ENCODE measurements around the gene RNF225. TPM values are rescaled to one million over a fixed set of nuclear protein-coding genes. Genes with fewer than 3 reads are reported as not detected.
"Not testable (repeated sequence)": the region's sequence is repeated elsewhere in the genome, so short reads cannot be mapped to it uniquely, and the experiment has no call there.

RNF225 gene
- total RNA-seq, 1 donor from 2014 or later = not detected

GRCh38 chr19:58362272-58362994 lies 33.0 kb upstream of the RNF225 start, which contains the start of gene ZNF497:
Gene ZNF497 (minus strand): TSS chr19:58362751. CDS start chr19:58357635, 5,116 bp downstream.
- peak; percentile 98 for DNase-seq

DNA sequence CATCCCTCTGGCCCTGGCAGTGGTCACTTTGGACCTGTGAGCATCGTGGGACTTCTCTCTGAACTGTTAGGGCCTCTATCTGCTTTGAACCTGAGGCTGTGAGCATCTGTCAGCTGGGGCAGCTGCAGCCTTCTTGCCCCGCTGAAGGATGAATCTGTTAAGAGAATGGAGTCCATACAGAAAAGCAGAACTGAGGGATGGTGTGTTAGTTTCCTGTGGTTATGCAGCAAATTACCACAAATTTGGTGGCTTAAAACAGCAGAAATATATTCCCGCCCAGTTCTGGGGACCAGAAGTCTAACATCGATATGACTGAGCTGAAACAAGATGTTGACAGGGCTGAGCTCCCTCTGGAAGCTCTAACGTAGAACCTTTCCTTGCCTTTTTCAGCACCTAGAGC lies 31.3 kb upstream of the RNF225 start:
- no peak for DNase-seq

DNA sequence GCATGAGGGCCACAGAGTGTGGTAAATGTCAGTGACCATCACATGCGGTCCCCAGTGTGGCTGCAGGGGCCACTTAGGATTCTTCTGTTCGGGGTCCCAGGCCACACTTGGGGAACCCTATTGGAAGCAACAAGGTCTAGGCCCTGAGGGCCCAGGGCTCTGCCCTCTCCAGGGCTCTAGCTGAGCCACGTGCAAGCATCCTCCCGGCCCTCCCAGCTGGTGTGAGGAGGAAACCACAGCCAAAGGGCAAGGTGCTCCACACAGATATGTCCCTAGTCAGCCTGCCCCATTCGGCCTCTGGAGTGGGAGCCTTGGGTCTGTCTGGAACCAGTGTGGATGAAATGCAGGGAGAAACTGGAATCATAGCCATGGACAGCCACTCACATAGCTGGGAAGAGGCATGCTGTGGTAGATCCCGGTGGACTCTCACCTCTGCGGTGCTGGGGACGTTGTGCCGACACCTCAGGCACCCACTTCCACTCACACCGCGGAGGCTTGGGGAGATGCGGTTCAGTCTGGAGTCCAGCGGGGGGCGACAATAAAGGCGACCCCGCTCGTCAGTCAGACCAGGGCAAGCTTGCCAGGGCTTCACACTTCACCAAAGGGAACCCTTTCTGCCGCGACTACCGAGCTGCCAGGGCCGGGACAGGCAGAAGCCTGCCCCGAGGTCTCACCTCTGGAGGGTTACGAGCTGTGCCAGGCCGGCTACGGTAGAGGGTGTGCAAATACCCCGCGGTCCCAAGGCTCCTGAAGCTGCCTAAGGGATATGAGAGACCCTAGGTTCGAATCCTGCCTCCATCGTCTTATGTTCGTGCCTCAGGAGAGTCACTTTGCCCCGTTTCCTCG lies 28.6 kb upstream of the RNF225 start:
- no peak for DNase-seq

GRCh38 chr19:58367698-58368454 lies 27.6 kb upstream of the RNF225 start:
- DNase-seq = no peak

DNA sequence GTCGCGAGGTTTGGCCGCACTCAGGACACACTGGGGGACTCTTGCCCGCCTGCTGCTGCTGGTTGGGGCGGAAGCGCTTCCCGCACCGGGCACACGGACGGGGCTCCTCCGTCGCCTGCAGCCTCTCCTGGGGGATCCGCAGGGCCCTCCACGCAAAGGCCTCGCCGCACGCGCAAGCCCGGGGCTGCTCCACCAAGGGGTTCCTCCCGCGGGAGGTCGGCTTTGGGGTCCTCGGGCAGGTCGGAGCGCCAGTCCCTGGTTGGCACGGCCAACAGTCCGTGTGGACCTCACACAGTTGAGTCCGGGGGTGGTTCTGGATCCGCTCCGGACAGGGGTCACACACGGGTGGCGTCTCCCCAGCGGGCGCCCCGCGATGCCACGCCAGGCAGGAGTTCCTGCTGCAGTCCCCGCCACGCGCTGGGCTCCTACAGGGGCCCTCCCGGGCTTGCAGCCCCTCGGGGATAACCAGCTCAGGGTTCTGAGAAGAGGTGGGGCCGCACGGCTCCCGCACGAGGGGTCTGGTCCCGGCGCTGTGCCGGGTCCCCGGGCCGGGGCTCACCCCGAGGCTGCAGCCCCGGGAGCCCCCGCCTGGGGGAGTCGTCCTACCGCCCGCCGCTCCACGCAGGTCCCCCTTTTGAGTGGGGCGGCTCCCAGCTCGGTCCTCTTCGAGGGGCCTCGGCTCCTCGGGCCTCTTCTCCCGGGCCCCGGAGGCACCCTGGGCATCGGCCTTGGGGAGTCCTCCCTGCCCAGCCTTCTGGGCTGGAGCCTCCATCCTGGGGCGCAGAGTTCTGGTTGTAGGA lies 26.7 kb upstream of the RNF225 start:
- no peak for DNase-seq

- DNase-seq = no peak
Observed at GRCh38 chr19:58372311-58373133, 22.9 kb upstream of the RNF225 start.

- DNase-seq = no peak
Observed at GRCh38 chr19:58374200-58374599, 21.3 kb upstream of the RNF225 start.

- DNase-seq = not testable (repeated sequence)
Observed at GRCh38 chr19:58376724-58377123, 18.7 kb upstream of the RNF225 start.

DNA sequence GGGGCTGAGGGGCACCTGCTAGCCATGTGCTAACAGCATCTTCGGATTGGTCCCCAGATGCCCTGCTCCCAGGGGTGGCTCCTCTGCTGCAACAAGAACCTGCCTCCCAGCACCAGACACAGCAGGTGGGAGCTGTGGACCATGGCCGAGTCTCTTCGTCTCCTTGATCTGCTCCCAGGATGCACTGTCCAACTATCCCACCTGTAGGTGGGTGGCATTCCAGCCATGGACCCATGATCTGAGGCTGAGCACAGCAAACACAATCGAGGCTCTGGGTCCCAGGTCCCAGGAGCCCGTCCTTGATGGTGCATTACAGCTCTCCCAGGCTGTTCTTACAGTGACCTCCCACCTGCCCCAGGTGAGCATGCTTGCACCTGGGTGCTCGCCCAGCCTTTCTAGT lies 16.2 kb upstream of the RNF225 start:
- DNase-seq = no peak

DNA sequence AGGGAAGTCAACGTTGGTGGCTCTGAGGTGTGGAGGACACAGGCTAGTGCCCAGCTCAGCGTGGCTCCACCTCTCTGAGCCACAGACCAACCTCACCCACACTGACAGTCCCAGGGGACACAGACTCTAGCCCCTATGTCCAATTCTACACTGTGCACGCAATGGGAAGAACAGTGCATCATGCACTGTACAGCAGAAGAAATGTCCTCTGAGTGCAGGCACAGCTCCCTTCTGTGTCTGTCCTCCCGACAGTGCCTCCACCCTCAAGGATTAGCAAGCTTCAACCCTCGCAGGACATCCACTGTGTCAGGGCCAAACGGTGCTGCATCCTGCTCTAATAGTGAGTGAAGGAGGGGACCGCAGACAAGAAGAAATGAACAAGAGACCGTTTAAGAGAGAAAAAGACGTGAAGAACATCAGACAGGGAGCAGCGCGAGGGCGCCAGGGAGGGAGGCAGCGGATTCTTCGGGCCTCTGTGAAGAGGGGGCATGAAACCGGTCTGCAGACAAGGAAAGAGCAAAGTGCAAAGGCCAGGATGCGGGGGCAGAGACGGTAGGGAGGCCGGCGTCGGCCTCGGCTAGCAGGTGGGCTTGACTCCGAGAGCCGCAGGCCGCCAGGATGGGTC lies 15.3 kb upstream of the RNF225 start:
- DNase-seq = no peak

GRCh38 chr19:58380662-58381459 lies 14.6 kb upstream of the RNF225 start, which contains the start of gene ZNF837:
Gene ZNF837 (minus strand): TSS chr19:58381030. CDS start chr19:58369332, 11,698 bp downstream.
- DNase-seq = peak; percentile 100

DNA sequence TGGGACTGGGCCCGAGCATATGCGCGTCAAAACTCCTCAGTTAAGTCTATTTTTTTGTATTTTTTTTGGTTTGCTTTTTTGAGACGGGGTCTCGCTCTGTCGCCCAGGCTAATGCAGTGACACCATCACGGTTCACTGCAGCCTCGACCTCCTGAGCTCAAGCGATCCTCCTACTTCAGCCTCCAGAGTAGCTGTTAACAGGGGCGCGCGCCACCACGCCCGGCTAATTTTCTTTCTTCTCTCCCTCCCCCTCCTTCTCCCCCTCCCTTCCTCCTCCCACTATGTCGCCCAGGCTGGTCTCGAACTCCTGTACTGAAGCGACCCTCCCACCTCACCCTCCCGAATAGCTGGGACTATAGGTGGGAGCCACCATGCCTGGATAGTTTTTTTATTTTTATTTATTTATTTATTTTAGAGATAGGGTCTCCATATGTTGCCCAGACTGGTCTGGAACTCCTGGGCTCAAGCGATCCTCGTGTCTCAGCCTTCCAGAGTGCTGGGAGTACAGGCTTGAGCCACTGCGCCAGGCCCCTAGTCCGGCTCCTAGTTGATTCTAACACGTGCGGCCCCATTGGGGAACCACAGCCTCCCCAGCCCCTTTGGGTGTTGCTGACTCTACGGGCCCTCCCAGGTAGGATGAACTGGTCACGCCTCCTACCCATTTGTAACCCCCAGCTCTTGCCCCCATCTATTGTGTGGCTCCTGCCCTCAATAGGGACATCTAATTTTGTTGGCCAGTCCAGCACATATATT lies 13.8 kb upstream of the RNF225 start:
- DNase-seq = no peak

DNA sequence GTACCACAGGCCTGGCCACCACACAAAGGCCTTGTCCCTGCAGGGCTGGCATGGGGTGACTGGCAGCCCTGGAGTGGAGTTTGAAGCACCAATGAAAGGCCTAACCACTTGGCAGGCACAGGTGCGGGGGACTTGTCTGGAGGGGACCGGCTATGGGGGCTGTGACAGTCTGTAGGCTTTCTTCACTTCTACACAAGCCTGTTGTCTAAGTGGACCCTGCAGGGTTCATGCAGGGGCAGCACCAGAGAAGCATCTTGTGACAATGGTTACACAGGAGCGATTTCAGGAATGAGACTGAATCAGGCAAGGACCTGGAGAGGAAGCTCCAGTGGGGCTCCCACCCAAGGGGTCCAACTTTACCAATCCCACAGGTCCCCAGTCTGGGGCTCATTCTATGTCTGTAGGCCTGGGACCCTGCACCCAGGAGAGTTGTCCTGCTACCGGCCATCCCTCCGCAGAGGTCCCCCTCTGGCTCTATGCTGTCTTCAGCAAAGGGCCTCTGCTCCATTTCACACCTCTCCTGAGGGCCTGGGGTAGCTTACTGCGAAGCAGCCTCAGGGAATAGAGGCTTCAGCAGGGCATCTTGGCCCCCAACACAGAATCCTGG lies 12.4 kb upstream of the RNF225 start:
- no peak for DNase-seq

DNA sequence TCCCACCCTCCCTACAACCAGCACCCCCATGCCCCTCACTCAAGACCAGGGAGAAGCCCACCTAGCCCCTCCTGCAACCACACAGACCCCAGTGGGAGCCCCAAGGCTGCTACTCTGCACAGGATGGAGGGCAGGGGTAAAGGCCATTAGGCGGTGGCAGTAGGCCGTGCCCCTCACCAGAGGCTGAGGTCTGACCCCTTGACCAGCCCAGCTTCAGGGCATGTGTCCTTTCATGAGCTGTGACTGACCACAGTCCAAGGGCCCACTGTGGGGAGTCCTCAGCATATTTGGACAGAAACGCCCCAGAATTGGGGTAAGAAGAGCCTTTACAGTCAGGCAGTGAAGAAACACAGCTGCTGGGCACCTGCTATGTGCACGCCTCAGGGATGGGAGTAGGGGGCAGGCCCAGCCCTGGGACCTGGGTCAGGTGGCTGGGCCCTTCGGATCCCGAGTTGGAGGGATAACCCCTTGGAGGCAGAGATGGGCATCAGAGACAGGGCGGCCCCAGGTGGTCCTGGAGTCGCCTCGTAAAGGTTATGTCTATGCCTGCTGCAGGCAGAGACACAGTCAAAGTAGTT lies 10.1 kb upstream of the RNF225 start:
- DNase-seq = no peak

DNA sequence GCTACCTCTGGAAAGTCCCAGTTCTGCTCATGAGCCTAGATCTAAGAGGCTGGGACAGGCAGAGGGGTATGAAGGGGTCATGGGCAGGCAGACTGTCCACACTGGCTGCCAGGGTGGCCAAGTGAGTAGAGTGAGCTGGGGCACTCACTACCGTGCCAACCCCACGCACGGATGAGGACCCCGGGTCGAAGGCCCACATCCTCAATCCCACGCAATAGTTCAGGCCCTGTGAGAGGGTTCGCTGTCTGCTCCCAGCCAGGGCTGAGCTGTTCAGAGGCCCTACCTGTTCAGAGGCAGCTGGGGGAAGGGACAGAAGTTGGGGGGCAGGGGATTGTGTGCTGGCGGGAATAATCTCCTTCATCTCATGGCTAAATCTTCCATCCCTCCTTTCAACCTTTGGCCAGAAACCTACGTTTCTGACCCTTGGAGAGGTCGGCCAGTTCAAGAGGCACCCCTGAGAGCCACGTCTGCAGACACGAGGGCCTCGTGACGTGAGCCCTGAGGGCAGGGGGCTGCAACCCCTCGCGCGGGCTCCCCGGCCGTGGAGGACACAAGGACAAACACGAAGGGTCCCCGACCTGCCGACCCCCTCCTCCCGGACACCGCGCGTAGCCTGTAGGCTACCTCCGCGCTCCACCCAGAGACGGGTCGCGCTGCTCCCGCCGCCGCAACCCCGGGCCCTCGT lies 9.4 kb upstream of the RNF225 start:
- DNase-seq = no peak

DNA sequence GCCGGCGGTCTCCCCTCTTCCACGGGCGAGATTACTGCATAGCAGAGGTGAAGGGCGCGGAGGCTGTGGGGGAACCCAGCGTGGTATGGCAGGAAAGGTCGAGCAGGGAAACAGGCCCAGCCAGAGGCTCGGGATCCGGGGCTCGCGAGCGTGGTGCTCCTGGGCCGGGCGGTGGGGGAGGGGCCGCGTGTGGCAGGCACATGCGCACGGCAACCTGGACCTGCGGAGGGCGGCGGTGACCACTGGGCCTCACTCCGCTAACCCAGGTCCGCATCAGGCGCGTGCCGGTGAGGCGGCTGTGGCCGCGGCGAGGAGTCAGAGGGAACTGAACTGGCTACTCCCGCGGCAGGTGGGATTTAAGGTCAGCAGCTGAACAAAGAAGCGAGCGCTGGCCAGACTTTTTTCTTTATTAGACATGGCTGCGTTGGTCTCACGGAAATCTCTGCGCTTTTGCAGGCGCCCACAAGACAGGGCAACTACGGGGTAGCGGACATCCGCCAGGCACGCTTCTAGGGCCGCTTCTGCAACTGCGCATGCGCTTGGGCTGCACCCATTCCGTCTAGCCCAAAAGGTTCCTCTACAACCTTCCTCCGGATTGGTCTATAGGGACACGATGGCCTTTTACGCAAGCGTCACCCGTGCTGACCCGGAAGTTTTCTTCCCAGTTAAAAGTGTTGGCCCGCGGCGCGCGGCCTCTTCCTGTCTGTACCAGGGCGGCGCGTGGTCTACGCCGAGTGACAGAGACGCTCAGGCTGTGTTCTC lies 8.7 kb upstream of the RNF225 start, which contains the start of gene RPS5:
Gene RPS5 (plus strand): TSS at position 694 of the 762 bp plus-strand sequence. CDS start 869 bp downstream, outside the sequence.
- peak; percentile 99 for DNase-seq

All from dermis blood vessel endothelial cell (primary cell).